ENCODE data around the gene SIL1. TPM values are rescaled to one million over a fixed set of nuclear protein-coding genes. Genes with fewer than 3 reads are reported as not detected.

Gene SIL1
- 10 to 100 TPM; 16.9 to 22.5 (median 22.4) TPM for total RNA-seq
- total RNA-seq (2013): 20.9 TPM

DNA sequence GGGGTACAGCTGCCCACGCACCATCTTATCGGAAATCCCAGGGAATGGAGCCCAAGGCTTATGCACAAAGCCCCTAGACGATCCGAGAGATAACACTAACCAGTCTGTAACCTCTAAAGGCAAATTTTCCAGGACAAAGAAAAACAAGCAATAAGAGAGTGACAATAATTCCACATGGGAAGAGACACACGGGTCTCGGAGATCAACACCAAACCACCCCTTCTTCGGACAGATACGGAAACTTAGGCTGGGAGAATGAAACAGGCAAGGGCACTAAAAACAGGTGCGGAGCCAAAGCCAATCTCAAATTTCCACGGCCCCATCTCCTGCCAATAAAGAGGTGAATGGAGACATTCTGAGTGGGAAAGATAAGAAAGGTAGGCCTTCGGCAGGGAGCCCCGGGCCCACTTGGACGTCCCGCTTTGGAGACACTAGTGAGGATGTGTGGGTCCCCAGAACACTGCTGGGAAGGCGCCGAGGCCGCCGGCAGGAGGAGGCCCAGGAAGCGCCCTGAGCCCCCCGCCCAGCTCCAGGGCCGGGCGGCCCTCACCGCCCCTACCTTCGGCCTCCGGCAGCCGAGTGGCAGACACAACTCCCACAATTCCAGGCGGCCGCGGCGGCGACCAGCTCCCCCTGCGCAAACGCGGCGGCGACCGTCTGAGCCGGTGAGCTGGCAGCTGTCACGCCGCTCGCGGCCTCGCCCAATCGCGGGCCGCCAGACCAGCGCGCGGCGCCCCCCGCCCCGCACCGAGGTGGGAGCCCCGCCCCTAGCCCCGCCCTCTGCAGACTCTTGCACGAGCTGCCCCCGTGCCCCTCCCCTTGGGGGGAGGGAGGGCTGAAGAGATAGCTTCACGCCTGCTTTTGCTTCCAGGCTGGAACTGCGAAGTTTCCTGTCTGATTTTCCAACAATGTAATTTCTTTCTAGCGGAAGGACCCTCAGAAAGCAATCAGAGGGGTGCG lies at the start of gene SIL1:
TSS of gene SIL1 (minus strand) at position 659 of the 960 bp plus-strand sequence. CDS start 70,525 bp downstream, outside the sequence.
- ATAC-seq: peak; percentile 98 to 99 (median 98)
- Mint-ChIP-seq H3K4me1 (peaks cover 21 to 23% of the 10 kb centered on the region in 2 donors), H3K36me3 (no peaks in the 10 kb centered on the region), H3K9me3 (no peaks in the 10 kb centered on the region), H3K4me3 (peak within 1 kb of the TSS; percentile 90), H3K27ac (peak within 1 kb of the TSS; percentile 92 to 93), H3K27me3 (ENCODE audit: low read depth in 2 of 2) (no peaks in the 10 kb centered on the region)
- Histone ChIP-seq H3K27ac (ENCODE audit: low read length) (peak within 1 kb of the TSS; percentile 85), H3K4me3 (ENCODE audit: low read length) (peak within 1 kb of the TSS; percentile 70), H3K36me3 (ENCODE audit: control insufficient read depth, insufficient read depth, low read length) (no peaks in the 10 kb centered on the region), H3K4me1 (ENCODE audit: control insufficient read depth, insufficient read depth, low read length) (peaks cover 18% of the 10 kb centered on the region), H3K27me3 (ENCODE audit: control insufficient read depth, insufficient read depth, low read length) (no peaks in the 10 kb centered on the region), H3K9me3 (ENCODE audit: control insufficient read depth, insufficient read depth, low read length) (no peaks in the 10 kb centered on the region)
- WGBS (ENCODE audit: insufficient coverage): 3% methylated on average over 61 of the region's 61 CpGs
- intact Hi-C loops (cut with micrococcal nuclease): loop anchor here (10.0 kb wide), 1 partner anchor 623 kb away; the partner anchor contains the start of gene HSPA9
- peak; percentile 91 to 97 for DNase-seq
- TF ChIP-seq, protein P1, sequence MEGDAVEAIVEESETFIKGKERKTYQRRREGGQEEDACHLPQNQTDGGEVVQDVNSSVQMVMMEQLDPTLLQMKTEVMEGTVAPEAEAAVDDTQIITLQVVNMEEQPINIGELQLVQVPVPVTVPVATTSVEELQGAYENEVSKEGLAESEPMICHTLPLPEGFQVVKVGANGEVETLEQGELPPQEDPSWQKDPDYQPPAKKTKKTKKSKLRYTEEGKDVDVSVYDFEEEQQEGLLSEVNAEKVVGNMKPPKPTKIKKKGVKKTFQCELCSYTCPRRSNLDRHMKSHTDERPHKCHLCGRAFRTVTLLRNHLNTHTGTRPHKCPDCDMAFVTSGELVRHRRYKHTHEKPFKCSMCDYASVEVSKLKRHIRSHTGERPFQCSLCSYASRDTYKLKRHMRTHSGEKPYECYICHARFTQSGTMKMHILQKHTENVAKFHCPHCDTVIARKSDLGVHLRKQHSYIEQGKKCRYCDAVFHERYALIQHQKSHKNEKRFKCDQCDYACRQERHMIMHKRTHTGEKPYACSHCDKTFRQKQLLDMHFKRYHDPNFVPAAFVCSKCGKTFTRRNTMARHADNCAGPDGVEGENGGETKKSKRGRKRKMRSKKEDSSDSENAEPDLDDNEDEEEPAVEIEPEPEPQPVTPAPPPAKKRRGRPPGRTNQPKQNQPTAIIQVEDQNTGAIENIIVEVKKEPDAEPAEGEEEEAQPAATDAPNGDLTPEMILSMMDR (IDR thresholded peaks at IDR 0.05): no peak

DNA sequence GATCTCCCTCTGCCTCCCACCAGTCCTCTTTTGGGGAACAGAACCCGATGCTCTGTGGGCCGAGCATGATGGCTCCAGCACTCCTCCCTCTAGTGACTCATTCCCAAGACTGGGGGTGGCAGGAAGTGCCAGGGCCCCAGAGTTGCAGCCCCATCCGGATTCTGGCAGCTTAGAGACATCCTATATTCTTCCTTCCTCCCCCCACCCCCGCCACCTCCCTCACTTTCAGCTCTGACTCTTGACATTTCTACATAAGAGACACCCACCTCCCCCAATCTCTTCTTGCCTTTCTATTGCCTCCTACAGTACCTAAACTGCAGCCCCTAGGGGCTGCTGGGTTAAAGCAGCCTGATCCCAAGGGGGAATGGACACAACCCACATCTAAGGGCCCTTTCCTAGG lies 48.2 kb upstream of the SIL1 start:
- intact Hi-C loops (cut with micrococcal nuclease): no loop called here
- no peaks in the 10 kb centered on the region for H3K36me3 Mint-ChIP-seq
- Histone ChIP-seq H3K27me3 (ENCODE audit: control insufficient read depth, insufficient read depth, low read length) (no peaks in the 10 kb centered on the region), H3K9me3 (ENCODE audit: control insufficient read depth, insufficient read depth, low read length) (no peaks in the 10 kb centered on the region), H3K36me3 (ENCODE audit: control insufficient read depth, insufficient read depth, low read length) (no peaks in the 10 kb centered on the region), H3K27ac (ENCODE audit: low read length) (no peak overlapping the region), H3K4me1 (ENCODE audit: control insufficient read depth, insufficient read depth, low read length) (no peaks in the 10 kb centered on the region), H3K4me3 (ENCODE audit: low read length) (no peak overlapping the region)
- H3K9me3 Mint-ChIP-seq: no peaks in the 10 kb centered on the region
- H3K4me1 Mint-ChIP-seq: peaks cover 5 to 11% of the 10 kb centered on the region in 2 donors
- H3K27ac Mint-ChIP-seq: no peak overlapping the region
- no peak overlapping the region for H3K4me3 Mint-ChIP-seq
- ATAC-seq (no peak), DNase-seq (no peak)
- WGBS (ENCODE audit: insufficient coverage): 12% methylated on average over 4 of the region's 4 CpGs
- TF ChIP-seq, protein P1 (IDR thresholded peaks at IDR 0.05): no peak
- peaks cover 6% of the 10 kb centered on the region in 2 donors for H3K27me3 Mint-ChIP-seq (ENCODE audit: low read depth in 2 of 2)

DNA sequence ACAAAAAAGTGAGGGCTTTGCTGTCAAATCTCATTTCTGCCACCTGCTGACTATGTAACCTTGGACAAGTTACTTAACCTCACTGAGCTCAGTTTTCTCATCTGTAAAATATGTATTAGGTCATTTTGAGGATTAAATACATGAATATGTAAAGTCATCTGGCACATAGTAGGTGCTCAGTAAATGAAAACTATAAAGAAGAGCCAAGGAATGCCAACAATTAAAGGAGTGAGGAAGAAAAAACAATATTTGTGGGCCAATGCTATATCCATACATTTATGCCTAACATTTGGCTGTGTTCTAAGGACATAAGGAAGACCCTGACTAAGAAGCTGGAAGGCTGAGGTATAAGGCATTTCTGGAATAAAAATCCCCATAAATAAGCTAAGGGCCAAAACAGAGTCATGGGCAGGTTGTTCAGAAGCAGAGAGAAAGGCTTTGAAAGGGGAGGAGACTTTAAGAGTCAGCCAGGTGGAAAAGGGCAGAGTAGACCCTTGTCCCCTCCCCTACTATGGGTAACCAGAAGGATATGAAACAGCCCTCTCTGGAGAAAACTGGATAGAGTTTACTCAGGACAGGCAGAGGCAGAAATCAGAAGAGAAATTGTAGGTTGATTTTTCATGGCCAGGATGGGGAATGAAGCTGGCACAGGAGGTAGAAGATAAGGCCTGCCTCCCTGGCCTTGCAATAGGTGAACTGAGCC lies 47.6 kb upstream of the SIL1 start:
- Mint-ChIP-seq H3K4me1 (peaks cover 0 to 6% of the 10 kb centered on the region in 2 donors), H3K27ac (no peak overlapping the region), H3K27me3 (ENCODE audit: low read depth in 2 of 2) (peaks cover 9 to 11% of the 10 kb centered on the region in 2 donors), H3K36me3 (no peaks in the 10 kb centered on the region), H3K9me3 (no peaks in the 10 kb centered on the region), H3K4me3 (no peak overlapping the region)
- no peaks in the 10 kb centered on the region for H3K27me3 ChIP-seq (ENCODE audit: control insufficient read depth, insufficient read depth, low read length)
- H3K9me3 ChIP-seq (ENCODE audit: control insufficient read depth, insufficient read depth, low read length): no peaks in the 10 kb centered on the region
- intact Hi-C loops (cut with micrococcal nuclease): no loop called here
- DNase-seq (no peak), ATAC-seq (no peak)
- no peaks in the 10 kb centered on the region for H3K4me1 ChIP-seq (ENCODE audit: control insufficient read depth, insufficient read depth, low read length)
- no peaks in the 10 kb centered on the region for H3K36me3 ChIP-seq (ENCODE audit: control insufficient read depth, insufficient read depth, low read length)
- no peak overlapping the region for H3K27ac ChIP-seq (ENCODE audit: low read length)
- TF ChIP-seq, protein P1 (IDR thresholded peaks at IDR 0.05): no peak
- no peak overlapping the region for H3K4me3 ChIP-seq (ENCODE audit: low read length)

Data from natural killer cell (primary cell).